Stimulated activated CD8-positive, alpha-beta memory T cell treated with anti-CD3 and anti-CD28 coated beads, Interleukin-2, amount 100 ng/mL, for 1 hour (primary cell): ENCODE results near the gene USF1.
"Not testable (repeated sequence)": the region's sequence is repeated elsewhere in the genome, so short reads cannot be mapped to it uniquely, and the experiment has no call there.

Experiments used
- DNase-seq, 2 donors: peaks; one replicate each; pipeline ENCODE4 v3.0.0-alpha.2; 2020; ENCODE audit warnings: low read depth in 2 of 2

The USF1 gene

GRCh38 chr1:161047436-161048420 is 2.0 kb upstream of the USF1 start:
- DNase-seq = no peak

GRCh38 chr1:161046605-161047228 is 940 bp upstream of the USF1 start:
- DNase-seq = no peak

GRCh38 chr1:161044908-161045735 is 655 bp downstream of the USF1 start:
- DNase-seq = peak; percentile 33 to 48

GRCh38 chr1:161044535-161044907 is 1.3 kb downstream of the USF1 start:
- DNase-seq = no peak

- no peak for DNase-seq
Measured at GRCh38 chr1:161039546-161039945, 6.2 kb downstream of the USF1 start.

GRCh38 chr1:161039154-161039545 is 6.6 kb downstream of the USF1 start:
- DNase-seq = no peak

GRCh38 chr1:161038523-161039153 is 7.1 kb downstream of the USF1 start, which contains the start of gene TSTD1:
Gene TSTD1, minus strand, starts transcription at chr1:161038964. Its CDS starts 75 bp downstream, at chr1:161038889.
- peak; percentile 69 to 73 for DNase-seq

GRCh38 chr1:161037661-161038522 is 7.9 kb downstream of the USF1 start:
- no peak for DNase-seq

- DNase-seq = no peak
Measured at GRCh38 chr1:161033751-161034150, 12.0 kb downstream of the USF1 start.

- DNase-seq = no peak
Measured at GRCh38 chr1:161032409-161032808, 13.4 kb downstream of the USF1 start.

- no peak for DNase-seq
Measured at GRCh38 chr1:161031874-161032273, 13.9 kb downstream of the USF1 start.

- not testable (repeated sequence) for DNase-seq
Measured at GRCh38 chr1:161029466-161029865, 16.3 kb downstream of the USF1 start.

GRCh38 chr1:161026954-161027353 is 18.8 kb downstream of the USF1 start:
- DNase-seq = not testable (repeated sequence)

- not testable (repeated sequence) for DNase-seq
Measured at GRCh38 chr1:161022432-161022831, 23.3 kb downstream of the USF1 start.

- DNase-seq = no peak
Measured at GRCh38 chr1:161021970-161022353, 23.8 kb downstream of the USF1 start.

GRCh38 chr1:161021165-161021969 is 24.4 kb downstream of the USF1 start:
- DNase-seq = peak; percentile 78 to 79

GRCh38 chr1:161020509-161021164 is 25.1 kb downstream of the USF1 start, which contains the start of gene F11R:
Gene F11R, minus strand, starts transcription at chr1:161021152. Its CDS starts 79 bp downstream, at chr1:161021073.
- DNase-seq = no peak

- DNase-seq = no peak
Measured at GRCh38 chr1:161019751-161020495, 25.9 kb downstream of the USF1 start.
